Inflammatory macrophage treated with lipopolysaccharide for 1 hour (primary cell): ENCODE measurements around the gene DST.
A peak's percentile ranks its signal among the peaks of the same experiment; 100 is the strongest.

Experiments
- DNase-seq, 2 donors: peaks; one replicate each; pipeline ENCODE4 v3.0.0-alpha.2; 2020 to 2022

DST gene

DNA sequence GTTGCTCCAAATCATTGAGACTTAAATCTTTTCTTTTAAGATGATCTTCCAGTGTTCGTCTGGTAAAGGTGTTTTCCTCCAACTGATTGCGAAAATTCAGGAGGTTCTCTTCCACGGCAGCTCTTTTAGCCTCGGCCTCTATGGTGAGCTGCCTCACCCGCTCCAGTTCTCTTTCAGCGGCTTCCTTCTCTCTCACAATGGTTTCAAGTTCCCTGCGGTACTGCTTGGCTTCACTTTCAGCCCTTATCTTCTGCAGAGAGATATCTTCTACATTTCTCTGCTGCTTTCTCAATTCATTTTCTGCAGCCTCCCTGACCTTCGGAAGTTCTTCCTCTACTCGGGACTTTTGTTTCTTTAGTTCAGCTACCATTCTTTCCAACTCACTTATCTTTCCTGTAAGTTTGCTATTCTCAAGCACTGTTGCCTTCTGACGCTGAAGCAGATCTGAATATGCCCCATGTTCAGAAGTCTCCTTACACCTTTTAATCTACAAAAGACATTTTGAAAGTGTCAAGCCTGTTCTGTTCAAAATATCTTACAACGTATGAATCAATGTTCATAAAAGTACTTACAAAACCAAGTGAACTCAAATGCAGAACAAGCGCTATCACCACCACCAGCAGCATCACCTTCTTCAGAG is 22.3 kb downstream of the DST start:
- no peak for DNase-seq

DNA sequence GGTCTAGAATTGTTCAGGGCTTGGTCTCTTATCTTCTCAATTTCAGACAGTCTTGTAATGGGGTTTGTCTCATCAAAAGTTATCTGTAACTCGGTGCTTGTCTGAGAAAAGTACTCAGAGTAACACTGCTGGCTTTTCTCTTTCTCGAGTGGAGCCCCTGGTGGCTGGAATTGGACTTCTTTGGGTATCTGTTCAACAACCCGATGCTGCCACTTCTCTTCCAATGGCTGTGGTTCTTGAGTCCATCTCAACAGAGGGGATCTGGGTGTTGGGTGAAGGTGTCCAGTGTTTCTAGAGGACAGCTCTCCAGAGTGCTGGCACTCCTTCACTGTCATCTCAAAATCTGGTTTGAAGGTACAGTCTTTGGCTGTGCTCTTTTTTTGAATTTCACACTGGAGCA is 24.6 kb downstream of the DST start:
- DNase-seq = no peak

DNA sequence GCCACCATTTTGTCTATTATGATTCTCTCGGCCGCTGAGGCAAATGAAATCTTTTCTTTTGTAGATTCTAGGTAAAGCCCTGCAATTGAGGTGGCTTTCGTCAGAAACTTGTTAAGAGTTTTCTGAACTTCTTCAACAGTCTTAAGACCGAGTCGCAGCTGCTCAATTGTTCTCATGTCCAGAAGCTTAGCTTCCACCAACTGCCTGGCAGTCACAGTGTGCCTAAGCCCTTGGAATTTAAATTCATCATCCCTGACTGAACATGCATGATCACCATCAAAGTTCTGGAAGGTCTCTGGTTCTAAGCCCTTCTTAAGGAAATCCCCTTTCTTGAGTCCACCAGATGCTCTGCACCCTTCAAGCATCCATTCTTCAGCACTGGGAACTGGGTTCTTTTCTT is 25.7 kb downstream of the DST start:
- DNase-seq = no peak

DNA sequence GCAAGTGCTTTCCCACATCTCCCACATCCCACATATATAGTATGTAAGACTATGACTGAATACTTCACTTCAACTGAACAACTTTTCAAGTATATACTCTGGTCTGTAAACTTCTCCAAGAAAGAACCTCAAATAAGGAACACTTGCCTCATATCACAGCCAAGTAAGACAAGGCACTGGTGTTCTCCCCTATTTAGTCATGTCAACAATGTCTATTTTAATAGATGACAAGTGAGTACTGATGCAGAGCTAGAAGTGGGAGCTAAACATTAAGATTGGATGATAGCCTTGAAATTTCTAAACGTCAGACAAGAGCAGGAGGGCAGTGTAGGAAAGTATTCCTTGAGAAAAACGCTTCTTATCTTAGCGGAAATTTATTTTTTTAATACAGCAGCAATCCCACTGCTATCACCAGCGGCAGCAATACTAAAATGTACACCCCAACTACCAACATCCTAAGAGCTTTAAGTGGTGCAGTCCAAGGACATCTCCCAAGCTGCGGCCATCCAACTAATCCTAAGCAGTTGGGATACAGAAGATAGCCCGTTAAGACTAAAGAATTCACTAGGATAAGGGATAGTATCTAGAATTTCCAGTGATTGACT is 29.3 kb downstream of the DST start:
- DNase-seq = no peak

DNA sequence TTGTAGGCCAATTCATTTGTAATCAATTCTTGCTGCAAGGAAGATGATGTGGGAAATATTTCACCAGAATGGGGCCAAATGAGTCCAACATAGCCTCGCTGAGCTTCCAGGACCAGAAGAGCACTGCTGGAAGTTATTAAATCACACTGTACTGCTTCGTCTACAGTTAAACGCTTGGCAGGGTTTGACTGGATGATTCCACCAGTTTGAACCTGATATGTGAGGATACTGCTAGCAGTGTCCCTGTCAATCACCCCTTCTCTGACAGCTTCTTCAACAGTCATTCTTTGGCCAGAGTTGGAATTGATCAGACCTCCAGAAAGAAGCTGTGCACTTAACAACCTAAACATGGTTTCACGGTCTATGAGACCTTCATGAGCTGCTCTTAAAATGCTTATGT is 34.4 kb downstream of the DST start:
- no peak for DNase-seq

DNA sequence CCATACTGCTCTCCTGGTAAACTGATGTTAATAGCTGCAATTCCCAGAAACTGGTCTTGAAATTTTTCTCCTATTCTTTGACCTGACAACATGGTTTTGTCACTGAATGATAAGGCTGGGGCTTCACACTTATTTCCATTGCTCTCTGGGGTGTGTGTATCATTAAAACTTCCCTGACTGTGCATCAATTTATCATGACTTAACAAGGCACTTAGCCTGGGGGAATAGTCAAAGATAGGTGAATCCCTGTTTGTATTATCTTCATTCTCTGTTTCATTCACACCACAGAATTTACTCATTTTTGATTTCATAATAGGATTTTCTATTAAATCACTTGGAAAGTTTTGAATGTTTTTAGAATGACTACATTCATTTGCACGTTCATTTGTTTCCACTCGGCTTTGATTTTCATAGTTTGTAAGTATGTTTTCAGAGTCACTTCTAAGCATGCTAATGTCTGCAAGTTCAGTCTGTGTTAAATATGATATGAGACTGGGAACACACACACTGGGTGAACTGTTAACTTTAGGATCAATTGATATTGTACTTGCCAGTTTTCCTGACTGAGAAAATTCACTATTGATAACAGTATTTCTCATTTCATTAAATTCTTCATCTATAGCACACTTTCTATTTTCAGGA is 35.5 kb downstream of the DST start:
- no peak for DNase-seq

DNA sequence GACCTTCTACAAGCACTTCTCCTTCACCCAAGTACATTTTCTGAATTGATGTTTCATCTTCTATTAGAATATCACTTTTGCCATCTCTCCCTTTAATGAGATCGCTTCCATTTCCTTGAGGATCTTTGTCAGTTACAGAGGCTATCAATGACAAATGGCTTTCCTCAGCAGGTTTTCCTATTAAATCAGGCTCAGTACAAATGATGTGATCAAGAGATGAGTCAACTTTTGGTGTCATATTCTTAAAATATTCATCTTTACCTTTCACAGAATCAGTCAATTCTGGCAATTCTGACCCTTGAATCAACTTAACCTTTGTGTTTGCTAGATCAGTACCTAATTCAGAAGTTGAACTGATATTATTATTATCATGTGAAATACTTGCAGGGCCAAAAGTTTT is 37.3 kb downstream of the DST start:
- no peak for DNase-seq

DNA sequence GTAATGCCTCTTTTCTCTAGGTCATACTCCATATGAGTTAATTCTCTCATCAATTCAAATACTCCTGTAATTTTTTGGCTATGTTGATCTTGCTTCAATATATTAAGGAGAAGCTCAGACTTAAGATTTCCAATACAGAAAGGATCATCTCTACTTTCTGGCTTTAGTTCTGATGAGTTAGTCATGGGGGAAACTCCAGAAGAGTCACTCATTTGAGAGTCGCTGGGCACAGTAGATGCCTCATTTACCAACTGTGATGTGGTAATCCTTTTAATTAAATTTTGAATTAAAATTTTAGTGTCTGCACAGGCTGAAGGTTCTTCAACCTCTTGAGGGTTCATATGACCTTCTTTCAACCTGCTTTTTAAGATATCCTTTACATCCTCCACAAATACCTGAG is 38.5 kb downstream of the DST start:
- DNase-seq = peak; percentile 4 to 13

DNA sequence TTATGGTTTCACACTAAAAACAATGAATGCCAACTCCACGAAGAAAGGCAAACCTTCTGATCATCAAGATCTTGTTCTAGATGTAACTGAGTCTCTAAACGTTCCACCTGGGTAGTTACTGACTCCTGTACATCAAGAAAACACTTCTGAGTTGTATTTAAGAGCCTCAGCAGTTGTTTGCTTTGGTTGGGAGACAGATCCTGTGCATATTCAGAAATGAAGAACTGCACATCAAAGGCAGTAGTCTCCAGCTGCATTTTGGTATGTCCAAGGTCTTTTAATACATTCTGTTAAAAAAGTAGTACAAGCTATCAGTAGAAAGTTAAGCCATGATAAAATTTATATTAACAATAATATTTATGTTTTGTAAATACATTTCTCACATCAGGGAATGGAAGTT is 41.3 kb downstream of the DST start:
- DNase-seq = no peak

DNA sequence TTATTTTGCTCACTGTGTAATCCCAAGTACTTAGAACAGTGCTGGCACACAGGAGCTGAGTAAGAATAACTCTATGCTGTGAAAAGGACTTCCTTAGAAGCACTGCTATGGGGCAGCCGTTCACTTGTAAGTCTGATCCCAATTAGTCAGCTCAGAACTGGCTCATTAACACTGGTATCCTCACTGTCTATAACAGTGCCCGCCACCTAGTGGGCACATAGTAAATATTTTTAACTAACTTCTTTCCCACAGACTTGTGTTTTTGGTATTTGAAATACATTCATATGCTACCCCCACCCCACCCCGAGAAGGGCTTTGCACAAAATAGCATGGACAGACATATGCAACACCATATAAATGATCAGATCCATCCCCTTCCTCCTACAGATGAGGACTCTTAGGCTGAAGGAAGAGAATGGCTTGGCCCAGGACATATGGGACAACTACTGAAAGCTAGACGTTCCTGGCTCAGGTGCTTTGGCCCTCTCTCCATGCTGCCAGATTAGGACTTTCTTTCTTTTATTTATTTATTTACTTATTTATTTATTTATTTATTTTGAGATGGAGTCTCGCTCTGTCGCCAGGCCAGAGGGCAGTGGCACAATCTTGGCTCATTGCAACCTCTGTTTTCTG is 47.1 kb downstream of the DST start:
- DNase-seq = peak; percentile 38 to 65

DNA sequence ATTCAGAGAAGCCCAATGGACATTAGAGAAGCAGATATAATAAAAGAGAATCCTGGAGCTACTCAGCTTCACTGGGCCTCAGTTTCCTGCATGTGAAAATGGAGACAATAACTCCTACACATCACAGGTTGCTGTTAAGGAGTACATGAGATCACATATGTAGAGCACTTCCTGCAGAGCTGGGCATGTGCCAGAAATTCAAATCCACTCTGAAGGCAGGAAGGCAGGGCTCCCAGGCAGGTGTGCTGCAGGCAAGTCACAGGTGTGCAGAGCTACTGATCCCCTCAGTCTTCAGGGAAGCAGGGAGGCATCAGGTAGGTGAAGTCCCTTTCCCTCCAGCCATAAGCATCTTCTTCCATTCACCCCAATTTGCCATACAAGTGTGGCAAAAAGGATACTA is 48.0 kb downstream of the DST start:
- DNase-seq = no peak

DNA sequence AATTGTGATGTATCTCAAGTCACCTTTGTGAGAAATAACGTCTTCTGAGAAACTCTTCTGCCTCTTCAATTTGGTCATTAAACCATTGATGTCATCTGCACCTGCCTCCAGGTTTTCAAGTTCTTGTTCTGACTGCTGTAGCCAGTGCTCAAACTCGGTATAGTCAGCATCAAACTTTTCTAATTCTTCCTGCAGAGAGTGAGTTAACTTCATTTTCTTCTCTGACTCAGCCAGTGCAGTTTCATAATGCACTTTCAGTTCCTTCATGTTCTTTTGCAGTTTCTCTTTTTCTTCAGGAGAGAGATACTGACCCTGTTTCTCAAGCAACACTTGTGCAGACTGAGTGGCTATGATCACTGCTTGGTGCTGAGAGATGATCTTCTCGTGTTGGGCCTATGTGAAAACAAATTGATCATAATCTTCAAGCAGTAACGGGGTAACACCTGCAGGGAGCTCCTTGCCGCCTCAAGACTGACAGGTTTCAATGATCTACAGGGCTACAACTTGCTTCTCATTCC is 48.8 kb downstream of the DST start:
- peak; percentile 82 to 83 for DNase-seq

DNA sequence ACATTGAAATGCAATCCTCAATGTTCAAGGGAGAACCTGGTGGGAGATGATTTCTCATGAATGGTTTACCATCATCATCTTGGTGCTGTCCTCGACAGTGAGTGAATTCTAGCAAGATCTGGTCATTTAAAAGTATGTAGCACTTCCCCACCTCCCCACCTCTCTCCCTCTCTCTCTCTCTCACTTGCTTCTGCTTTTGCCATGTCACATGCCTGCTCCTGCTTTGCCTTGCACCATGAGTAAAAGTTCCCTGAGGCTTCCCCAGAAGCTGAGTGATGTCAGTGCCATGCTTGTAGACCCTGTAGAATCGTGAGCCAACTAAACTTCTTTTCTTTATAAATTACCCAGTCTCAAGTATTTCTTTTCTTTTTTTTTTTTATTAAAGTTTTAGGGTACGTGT is 60.5 kb downstream of the DST start:
- peak; percentile 16 to 50 for DNase-seq

DNA sequence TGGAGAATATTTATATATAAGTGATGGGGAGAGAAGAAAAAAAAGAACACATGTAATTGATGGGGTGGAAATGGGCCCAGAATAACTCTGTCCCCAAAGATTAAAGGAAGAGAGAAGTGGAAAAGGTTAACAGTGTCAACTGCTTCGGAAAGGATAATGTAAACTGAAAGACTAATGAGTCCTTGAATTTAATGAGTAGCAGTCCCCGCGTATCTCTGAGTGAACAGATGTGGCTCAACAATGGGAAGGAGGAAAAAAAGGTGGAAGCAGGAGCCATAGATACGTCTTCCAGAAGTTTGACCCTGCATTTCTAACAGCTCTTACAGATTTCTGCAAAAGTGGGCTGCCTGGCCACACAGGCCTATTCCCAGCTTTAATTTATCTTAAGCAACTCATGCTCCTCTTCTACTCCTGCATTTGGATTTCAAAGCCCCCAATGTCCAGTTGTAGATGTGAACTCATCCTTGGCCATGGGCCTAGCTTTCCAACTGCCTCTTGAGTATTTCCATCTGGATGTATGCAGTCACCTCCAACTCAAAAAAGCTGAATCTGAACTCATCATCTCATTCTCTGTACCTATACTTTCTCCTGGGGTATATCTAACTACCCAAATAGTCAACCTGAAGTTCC is 61.3 kb downstream of the DST start:
- DNase-seq = no peak

DNA sequence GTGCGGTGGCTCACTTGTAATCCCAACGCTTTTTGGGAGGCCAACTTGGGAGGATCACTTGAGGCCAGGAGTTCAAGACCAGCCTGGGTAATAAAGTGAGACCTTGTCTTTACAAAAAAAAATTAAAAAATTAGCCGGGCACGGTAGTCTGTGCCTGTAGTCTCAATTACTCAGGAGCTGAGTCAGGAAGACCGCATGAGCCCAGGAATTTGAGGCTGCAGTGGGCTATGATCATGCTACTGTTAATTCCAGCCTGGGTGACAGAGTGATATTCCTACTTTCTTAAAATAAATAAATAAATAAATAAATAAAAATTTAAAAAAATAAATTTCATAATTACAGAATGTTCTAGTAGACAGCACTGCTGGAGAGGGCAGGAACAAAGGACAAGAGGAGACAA is 62.4 kb downstream of the DST start:
- no peak for DNase-seq

DNA sequence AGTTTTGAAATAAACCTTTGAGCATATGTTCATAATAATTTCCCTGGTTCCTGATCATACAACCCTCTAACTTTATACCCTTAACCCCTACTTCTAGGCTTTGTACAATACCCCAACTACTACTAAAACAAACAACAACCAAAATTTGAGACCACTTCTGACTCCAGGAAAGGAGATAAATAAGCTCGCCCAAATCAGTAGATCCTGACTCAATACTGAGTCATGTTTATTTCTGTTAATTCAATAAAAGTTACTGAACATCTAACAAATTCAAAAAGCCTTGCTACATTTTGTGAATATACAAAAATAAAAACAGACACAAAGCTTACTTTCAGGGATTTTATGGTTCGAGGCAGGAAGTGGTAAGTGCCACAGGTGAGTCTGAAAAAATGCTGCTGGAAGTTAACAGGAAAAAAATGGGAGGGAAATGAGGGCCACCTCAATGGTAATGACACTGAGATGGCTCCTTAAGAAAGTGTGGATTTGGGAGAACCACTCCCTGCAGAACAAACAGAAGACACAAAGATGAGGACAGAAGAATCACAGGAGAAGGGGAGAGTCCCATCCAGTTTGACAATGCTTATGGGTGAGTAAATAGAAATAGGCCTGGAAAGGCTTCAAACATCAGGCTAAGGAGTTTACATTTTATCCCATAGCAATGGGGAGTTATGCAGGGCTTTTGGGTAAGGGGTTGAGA is 63.4 kb downstream of the DST start:
- no peak for DNase-seq

DNA sequence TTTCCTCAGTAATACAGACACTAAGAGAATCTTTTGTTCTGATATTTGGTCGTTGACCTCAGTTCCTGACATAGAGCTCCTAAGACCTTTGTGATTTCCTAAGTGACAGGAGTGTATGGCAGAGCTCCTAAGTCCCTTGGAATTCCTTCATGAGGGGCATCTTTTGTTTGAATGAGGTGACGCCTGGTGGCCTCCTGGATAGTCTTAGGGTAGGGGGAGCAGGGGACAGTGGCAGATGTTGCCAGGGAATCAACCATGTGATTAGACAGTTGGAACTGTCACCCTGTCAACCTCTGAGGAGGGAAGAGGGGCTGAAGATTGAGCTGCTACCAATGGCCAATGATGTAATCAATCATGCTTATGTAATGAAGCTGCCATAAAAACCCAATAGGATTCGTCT is 67.0 kb downstream of the DST start:
- DNase-seq = no peak

DNA sequence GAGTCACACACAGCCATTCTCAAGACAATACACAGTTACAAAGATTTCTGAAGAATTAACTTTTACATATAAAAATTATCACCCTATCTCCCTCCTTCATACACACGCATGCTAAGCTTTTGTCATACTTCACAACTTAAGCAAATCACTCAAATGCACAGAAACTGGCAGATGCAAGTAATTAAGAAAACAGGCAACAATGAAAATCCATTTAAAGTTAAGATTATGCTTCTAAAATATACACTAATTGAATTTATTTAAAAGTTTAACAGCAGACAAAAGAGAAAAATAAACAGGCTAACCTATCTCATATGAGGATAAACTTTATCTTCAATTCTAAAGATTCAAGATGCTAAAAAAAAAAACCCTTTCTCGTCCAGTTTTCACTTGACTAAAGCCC is 68.4 kb downstream of the DST start:
- DNase-seq = no peak

DNA sequence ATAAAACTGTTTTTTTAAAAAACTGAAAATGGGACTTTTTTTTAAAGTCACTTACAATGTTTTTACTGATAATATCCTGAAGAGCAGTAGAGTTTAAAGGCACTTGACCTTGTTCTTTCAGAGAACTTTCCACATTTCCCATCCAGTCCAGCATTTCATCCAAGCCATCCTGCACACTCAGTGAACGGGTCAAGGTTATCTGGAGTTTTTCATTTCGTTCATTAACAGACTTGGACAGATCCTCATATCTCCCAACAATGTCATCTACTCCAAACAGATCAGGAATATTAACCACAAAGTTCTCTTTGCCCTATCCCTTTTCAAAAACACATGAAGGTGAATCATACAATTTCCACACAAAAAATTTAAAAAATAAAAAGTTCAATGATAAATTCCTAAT is 69.1 kb downstream of the DST start:
- no peak for DNase-seq

DNA sequence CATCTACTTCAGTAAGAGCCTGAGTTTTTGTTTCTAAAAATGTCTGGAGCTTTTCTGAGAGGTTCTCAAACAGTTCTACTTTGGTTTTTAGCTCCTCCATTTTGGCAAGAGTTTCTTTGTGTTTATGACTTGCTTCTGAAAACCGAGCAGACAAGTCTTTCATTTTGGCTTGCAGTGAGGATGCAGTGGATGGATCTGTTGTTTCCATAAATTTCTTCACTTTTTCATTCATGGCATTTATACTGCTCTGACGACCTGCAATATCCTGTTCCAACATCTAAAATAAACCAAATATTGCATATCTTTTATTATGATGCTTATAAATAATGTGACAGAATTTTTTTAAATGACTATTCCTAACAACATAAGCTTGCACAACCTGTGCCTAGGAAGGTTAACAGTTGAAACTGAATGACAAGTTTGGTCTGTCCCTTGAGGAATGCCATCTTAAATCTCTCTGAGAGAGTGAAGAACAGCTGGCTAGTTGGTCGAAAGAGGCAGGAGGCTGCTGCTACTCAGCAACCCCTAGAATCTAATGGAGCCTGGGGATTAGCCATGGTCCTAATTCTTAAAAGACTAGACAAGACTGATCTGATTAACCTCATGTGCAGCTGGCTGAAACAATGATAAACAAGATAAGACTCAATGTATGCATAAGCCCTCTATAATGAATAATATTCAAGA is 69.8 kb downstream of the DST start:
- no peak for DNase-seq

DNA sequence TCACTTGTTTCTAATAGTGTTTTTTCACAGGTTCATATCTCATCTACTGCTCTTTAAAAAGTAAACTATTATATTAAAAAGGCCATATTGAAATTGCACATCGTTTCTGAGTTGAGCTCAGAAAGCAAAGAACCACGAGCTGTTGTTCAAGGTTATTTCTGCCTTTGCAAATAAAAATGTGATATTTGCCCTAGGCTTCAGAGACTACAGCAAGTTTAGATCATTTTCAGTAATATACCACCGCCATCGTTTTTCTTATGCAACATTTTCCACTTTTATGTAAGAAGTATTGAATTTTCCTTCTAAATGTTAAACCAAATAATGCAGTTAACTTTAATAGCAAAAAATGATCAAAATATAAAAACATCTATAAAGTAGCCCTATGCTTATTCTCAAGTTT is 71.1 kb downstream of the DST start:
- DNase-seq = no peak
